Parathyroid adenoma (tissue), 2 donors: ENCODE data around the gene KCNG1.

ENCODE experiments used
- H2AFZ ChIP-seq: fragments of 300-600 bp; sonication (generic); one replicate; pipeline ENCODE4 v1.7.0; 2017; ENCODE audit warnings: antibody characterized with exemption, mild to moderate bottlenecking
- H3K27ac ChIP-seq: fragments of 300-600 bp; sonication (generic); one replicate; pipeline ENCODE4 v1.7.0; 2017
- H3K27me3 ChIP-seq: fragments of 300-600 bp; sonication (generic); one replicate; pipeline ENCODE4 v1.7.0; 2017; ENCODE audit warnings: low read length; ENCODE audit not compliant: control insufficient read depth, insufficient read depth
- H3K36me3 ChIP-seq: fragments of 300-600 bp; sonication (generic); one replicate; pipeline ENCODE4 v1.7.0; 2017; ENCODE audit warnings: low read length; ENCODE audit not compliant: control insufficient read depth, insufficient read depth
- H3K4me1 ChIP-seq: fragments of 300-600 bp; sonication (generic); one replicate; pipeline ENCODE4 v1.7.0; 2017; ENCODE audit warnings: control low read depth
- H3K4me2 ChIP-seq: fragments of 300-600 bp; sonication (generic); one replicate; pipeline ENCODE4 v1.7.0; 2017; ENCODE audit warnings: low read length
- H3K4me3 ChIP-seq: fragments of 300-600 bp; sonication (generic); one replicate; pipeline ENCODE4 v1.7.0; 2017; ENCODE audit warnings: low read depth, low read length
- H3K79me2 ChIP-seq: fragments of 300-600 bp; sonication (generic); one replicate; pipeline ENCODE4 v1.7.0; 2017; ENCODE audit warnings: control low read depth
- H3K9ac ChIP-seq: fragments of 300-600 bp; sonication (generic); one replicate; pipeline ENCODE4 v1.7.0; 2017; ENCODE audit warnings: mild to moderate bottlenecking
- H3K9me3 ChIP-seq: fragments of 300-600 bp; sonication (generic); one replicate; pipeline ENCODE4 v1.7.0; 2017; ENCODE audit warnings: low read length; ENCODE audit not compliant: control insufficient read depth
- CTCF ChIP-seq: fragments of 300-600 bp; sonication (generic); IDR thresholded peaks from one replicate; pipeline ENCODE4 v1.7.0; 2017; ENCODE audit warnings: antibody characterized with exemption, mild to moderate bottlenecking
- donor health status: primary hyperparathyroidism.

Gene KCNG1

GRCh38 chr20:50953821-50954220, 69.1 kb downstream of the KCNG1 start:
- Histone ChIP-seq H2AFZ (no peak overlapping the region), H3K36me3 (no peaks in the 10 kb centered on the region), H3K4me1 (peaks cover 3% of the 10 kb centered on the region), H3K4me2 (no peak overlapping the region), H3K4me3 (no peak overlapping the region), H3K9me3 (no peaks in the 10 kb centered on the region), H3K9ac (no peak overlapping the region), H3K27me3 (no peaks in the 10 kb centered on the region), H3K79me2 (peaks cover 47% of the 10 kb centered on the region), H3K27ac (no peak overlapping the region)
- no peak for TF ChIP-seq CTCF
